GM18861 (cell line): ENCODE results near the gene CENPN.

Source experiments
- ATAC-seq: cut with Tn5 transposase; IDR thresholded peaks from one replicate; pipeline ENCODE4 v1.9.1; 2021; ENCODE audit not compliant: unreplicated experiment

The CENPN gene

GRCh38 chr16:81026429-81026828, 19.4 kb downstream of the CENPN start:
- no peak for ATAC-seq

GRCh38 chr16:81029930-81030604, 23.1 kb downstream of the CENPN start:
- ATAC-seq = no peak

GRCh38 chr16:81035398-81035974, 28.5 kb downstream of the CENPN start, which contains the start of gene ATMIN:
Gene ATMIN, plus strand, starts transcription at chr16:81035842. Its CDS starts 29 bp downstream, at chr16:81035871.
- ATAC-seq = peak; percentile 81

DNA sequence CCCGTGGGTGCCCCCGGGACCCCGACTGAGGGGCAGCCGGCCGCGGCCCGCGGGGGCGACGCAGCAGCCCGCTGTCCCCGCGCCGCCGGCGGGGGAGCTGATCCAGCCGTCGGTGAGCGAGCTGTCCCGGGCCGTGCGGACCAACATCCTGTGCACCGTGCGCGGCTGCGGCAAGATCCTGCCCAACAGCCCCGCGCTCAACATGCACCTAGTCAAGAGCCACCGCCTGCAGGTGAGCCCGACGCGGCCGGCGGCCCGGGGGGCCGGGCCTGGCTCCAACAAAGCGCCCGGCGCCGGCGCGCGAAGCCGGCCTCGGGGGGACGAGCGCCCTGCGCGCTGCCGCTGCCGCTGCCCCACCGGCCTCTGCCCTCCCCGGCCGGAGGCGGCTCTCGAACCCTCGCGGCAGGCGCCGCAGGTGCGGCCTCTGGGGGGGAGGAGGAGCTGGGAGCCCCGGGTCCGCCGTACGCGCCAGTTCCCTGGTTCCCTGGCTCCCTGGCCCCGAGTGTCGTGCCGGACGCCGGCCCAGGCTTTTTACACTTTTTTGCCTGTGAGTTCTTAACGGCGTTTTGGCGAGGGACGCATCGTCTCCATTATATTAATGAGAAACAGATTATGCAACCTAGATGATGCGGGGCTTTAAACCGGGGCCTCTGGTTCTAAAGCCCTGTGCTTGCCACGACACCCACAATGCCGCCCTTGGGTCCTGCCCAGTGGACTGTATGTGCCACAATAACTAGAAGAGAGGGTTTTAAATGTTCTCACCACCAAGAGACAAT, 29.1 kb downstream of the CENPN start:
- peak; percentile 42 for ATAC-seq

GRCh38 chr16:81036751-81037350, 29.8 kb downstream of the CENPN start:
- ATAC-seq = no peak

GRCh38 chr16:81040131-81040530, 33.1 kb downstream of the CENPN start:
- ATAC-seq = no peak

DNA sequence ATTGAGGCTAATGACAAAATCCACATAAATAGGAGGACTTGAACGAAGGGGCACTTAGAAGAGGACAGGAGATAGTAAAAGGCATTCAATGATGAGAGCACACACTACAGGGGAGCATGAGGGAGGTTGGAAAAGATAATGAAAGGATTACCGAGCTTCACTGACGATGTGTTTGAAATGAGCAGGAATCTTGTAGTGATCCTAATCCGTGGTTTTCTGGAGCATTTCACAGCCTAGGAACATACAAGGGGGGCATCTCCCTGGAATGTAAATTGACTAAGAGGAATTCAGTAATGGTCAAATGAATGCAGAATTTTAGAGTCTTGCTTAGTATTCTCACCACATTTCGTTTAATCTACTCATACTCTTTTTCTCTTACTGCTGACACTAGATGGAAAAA, 33.8 kb downstream of the CENPN start:
- ATAC-seq = no peak

GRCh38 chr16:81041696-81042095, 34.7 kb downstream of the CENPN start:
- ATAC-seq = no peak

GRCh38 chr16:81042821-81043220, 35.8 kb downstream of the CENPN start:
- no peak for ATAC-seq

DNA sequence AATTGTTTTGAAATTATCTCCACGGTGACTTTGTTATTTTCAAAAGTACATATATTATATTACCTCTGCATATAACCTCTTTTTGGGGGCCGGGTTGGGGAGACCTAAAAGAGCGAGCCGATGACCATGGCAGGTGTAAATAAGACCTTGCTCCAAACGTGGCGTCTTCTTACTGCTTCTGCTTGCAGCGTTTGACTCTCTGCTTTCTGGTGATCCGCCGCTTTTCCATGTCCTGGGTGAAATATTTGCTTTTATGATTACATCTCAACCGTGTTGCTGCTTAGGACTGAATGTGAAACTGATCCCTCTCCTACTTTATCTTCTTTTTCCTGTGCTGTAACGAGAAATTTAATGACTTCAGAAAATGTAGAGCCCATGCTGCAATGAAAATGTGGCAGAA, 46.7 kb downstream of the CENPN start:
- no peak for ATAC-seq

DNA sequence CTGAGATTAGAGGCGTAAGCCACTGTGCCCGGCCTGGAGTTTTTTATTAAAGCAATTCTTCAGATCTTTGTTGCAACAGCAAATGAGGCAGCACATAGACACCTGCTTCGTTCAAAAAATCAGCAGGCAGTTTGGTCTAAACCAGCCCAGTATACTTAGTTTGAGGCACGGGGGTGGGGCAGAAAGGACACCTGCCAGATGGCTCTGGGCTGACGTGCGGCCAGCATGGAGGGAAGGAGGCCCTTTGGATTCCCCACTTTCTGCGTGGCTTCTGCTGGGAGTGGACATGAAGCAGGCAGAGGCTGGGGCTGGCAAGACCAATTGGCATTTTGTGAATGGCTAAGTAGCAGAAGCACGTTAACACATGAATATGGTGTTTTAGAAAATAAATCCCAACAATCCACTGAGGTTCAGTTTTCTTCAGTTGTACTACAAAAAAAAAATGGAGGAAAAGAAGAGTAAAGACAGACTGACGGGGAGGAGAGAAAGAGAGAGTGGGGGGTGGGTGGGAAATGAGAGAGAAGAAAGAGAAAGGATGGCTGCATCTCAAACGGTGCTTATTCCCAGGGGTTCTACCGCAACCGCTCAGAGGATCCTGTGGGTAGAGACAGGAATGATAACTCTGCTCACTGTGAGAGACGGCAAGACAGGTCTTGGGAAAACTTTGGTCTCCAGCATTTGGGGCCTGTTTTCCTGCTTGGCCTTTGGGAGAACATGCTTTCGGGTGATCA, 53.7 kb downstream of the CENPN start:
- ATAC-seq = no peak

- no peak for ATAC-seq
Observed at GRCh38 chr16:81061307-81061640, 54.3 kb downstream of the CENPN start.

DNA sequence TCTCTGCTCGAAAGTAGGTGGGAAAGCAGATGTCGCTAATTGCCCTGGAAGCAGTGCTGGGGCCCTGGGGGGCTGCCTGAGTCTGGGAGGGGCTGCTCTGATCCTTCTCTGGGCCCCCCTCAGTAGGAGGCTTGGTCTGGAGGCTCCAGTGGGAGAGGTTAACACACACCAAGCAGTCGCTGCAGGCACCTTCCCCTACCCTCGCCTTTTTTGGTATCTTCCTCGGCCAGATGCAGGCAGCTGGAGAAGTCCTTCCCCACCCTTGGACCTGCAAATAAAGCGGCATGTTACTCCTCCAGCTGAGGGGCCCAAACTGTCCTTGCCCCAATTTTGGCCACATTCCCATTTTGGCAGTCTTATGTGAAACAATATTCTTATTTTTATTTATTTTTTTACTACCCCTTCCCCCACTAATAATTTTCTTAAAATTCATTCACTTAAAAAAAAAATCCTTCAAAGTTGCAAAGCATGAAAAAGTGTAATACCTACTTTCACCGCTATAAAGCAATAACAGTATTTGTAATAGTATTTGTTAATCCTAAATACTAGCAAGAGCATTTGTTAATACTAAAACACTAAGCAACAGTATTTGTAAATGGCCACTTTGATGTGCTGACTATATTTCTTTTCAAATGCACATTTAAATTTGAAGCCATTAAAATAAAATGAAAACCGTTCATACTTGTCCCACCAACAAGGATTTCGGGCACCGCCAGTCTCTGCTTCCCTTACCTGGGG, 55.0 kb downstream of the CENPN start:
- no peak for ATAC-seq

- no peak for ATAC-seq
Observed at GRCh38 chr16:81066681-81067080, 59.7 kb downstream of the CENPN start.

GRCh38 chr16:81067166-81067565, 60.2 kb downstream of the CENPN start:
- no peak for ATAC-seq

DNA sequence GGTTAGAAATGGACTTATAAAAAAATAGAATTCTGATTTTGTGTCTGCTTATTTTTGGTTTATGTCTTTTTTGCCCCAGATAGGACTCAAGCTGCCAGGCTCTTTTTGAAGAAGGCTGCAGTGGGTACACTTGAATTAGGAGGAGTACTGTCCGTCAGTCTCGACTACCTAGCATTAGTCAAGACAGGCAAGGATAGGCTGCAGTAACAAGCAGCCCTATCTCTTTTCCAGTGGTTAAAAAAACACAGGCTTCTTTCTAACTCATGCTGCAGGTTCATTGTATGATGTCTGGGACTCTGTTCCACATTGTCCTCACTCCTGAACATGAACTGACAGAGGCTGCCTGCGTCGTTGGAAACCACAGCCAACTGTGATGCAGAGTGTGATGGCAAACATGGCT, 62.0 kb downstream of the CENPN start:
- ATAC-seq = no peak

DNA sequence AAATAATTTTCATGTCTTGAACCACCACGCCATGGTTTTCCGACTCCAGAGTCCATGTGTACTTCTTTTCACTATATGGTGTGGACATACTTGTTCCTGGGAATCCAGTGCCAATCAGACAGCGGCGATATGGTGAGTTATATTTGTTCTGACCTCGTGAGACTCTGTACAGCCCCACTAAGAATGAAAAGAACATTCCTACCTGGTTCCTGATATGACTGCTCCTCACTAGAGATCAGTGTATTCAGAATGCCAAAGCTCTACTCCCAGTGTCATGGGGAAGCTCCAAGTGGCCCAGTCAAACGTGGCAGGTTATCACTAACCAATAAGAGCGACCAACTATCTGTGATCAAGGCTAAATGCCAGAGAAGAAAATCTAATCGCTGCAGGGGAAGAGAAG, 64.0 kb downstream of the CENPN start:
- no peak for ATAC-seq

DNA sequence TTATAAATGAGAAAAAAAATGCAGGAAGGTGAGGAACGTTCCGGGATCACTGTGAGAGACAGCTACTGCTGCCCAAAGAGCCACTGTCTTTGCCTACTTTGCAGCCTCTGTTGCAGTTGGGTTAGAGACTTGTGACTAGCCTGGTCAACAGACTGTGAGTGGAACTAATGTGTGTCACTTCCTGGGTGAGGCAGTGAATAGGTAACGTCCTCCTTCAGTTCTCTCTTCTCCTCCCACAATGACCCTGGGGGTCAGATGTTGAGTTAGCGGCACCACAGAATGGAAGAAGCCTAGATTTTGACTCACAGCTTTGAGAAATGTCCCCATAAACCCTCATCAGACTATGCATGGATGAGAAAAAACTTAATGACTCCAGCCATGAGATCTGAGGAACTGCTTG, 64.8 kb downstream of the CENPN start:
- no peak for ATAC-seq

GRCh38 chr16:81073560-81074330, 66.7 kb downstream of the CENPN start:
- no peak for ATAC-seq

GRCh38 chr16:81076566-81077075, 69.6 kb downstream of the CENPN start:
- ATAC-seq = peak; percentile 59
